ENCODE results near the gene NME9. TPM values are rescaled to one million over a fixed set of nuclear protein-coding genes. Genes with fewer than 3 reads are reported as not detected.

The NME9 gene
- total RNA-seq, 1 donor from 2014 or later: 1.3 TPM

DNA sequence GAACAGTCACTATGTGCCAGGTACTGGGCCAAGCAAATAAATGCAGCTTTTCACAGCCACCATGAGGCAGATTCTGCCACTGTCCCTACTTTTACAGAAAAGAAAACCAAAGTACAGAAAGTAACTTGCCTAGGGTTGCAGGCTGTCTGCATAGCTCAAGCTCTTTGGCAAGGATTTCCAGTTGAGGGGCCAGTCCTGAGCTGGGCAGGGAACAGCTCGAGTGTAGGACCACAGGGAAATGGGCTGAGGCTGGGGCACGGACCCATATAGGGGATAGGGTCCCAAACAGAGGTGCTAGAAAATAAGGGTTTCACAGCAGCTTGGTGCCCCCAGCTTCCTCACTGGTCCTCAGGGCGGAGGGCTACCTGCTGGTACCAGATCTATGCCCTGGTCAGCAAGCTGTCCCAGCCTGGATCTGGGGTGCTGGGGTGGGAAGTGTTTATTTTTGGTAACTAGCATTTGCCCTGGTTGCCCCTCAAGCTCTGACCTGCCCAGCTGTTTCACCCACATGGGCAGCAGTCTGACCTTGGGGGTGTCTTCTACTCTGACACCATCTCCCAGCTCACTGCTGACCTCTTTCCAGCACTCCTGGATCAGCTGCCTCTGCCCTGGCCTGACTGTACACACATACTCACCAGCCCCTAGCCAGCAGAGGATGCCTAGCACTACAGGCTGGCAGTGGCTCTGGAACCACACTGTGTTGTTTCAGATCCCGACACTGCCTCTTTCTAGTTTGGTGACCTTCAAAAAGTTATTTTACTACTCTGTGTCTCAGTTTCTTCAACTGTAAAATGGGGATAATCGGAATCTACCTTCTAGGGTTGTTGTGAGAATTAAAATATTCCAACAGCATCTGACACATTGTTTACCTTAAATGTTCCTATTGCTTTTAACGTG, 35.0 kb upstream of the NME9 start:
- intact Hi-C loops (cut with DNase I): no loop called here
- ATAC-seq (no peak), DNase-seq (ENCODE audit: low spot score) (no peak)

- no peak for ATAC-seq
- no peak for DNase-seq (ENCODE audit: low spot score)
- intact Hi-C loops (cut with DNase I): no loop called here
Measured at GRCh38 chr3:138363322-138363721, 33.7 kb upstream of the NME9 start.

GRCh38 chr3:138362538-138362937, 32.9 kb upstream of the NME9 start:
- intact Hi-C loops (cut with DNase I): no loop called here
- DNase-seq (ENCODE audit: low spot score): no peak
- no peak for ATAC-seq

GRCh38 chr3:138361561-138361971, 31.9 kb upstream of the NME9 start:
- DNase-seq (ENCODE audit: low spot score) (no peak), ATAC-seq (peak; percentile 25)
- intact Hi-C loops (cut with DNase I): no loop called here

- no peak for ATAC-seq
- peak; percentile 42 for DNase-seq (ENCODE audit: low spot score)
- intact Hi-C loops (cut with DNase I): no loop called here
Measured at GRCh38 chr3:138360869-138361525, 31.3 kb upstream of the NME9 start.

GRCh38 chr3:138359919-138360868, 30.5 kb upstream of the NME9 start:
- ATAC-seq (no peak), DNase-seq (ENCODE audit: low spot score) (peak; percentile 59)
- intact Hi-C loops (cut with DNase I): no loop called here

DNA sequence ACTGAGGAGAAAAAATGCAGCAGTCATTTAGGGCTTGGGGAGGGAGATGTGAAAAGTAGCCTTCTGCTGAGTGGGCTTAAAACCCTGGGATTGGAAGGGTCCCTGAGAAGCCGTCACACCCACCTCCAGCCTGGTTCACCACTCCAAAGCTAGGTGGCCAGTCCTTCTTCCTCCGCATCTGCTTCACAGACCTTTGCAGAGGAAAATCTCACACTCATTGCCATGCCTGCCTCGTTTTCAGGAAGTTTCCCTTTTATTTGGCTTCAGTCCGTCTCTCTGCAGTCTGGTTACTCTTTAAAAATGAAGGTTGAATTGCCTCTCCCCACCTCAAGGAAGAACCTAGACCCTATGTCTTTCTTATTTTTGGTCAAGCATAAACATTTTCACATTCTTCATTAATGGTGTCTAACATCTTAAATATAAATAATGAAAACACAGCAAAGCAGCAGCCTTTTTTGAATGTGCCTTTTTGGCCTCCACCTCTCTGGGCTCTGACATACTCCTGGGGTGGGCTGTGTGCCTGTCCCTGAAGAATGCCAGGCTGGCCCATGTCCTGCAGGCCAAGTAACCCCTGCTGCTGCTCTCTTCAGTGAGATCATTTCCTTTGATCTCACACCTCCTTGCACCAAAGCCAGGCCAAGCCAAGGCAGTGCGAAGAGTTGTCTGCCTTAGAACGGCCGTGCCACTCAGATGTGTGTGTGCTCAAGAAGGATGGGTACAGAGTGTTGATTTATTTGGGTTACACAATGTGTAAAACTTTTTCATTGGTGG, 29.7 kb upstream of the NME9 start:
- DNase-seq (ENCODE audit: low spot score) (no peak), ATAC-seq (no peak)

DNA sequence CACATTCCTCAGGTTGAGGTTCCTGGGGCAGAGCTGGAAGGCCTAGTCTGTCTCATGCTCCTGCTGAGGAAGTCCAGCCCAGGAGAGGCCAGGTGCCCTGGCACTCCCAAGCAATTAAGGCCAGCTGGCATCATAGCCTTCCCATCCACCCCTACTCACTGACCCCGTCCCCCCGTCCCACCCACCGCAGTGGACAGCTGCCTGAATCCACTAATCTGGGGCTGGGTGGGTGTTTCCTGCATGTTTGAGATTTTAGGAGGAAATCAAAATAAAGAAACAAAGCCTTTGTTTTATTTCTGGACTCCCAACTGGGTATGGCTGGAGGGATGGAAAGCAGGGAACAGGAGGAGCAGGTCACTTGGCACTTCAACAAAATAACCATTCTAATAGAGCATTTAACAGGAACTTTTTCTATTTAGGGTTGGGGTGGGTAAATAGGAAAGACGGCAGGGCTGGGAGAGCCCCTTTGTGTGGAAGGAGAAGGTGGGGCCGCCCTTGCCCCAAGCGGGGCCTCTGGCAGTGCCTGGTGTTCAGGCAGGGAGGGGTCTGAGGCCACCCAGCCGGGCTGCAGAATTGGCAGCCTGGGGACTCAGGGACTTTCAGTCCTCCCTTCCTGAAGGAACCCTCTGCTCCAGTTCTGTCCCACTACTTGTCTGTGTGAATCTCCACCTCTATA, 27.2 kb upstream of the NME9 start:
- DNase-seq (ENCODE audit: low spot score) (no peak), ATAC-seq (peak; percentile 69)
- intact Hi-C loops (cut with DNase I): no loop called here

More for the DNA sequence above, 29.7 kb upstream of the NME9 start:
- intact Hi-C loops (cut with DNase I): no loop called here

DNA sequence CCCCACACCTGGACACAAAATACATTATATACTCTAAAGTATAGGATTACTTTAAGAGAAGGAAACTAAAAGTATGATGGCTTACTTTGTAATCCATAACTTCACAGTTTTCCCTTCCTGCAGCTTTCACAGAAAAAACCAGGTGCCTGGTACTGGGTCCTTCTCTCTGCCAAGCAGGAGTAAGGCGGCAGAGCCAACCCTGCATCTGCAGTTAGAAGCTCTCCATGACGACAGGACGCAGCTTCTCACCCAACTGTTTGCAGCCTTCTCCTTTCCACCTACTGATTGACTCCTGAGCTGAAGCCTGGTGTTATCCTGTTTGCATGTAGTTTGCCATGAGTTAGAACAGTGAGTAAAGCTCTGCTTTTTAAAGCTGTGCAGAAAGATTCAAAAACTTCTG, 25.4 kb upstream of the NME9 start:
- DNase-seq (ENCODE audit: low spot score) (no peak), ATAC-seq (no peak)
- intact Hi-C loops (cut with DNase I): no loop called here

GRCh38 chr3:138354376-138354775, 24.7 kb upstream of the NME9 start:
- ATAC-seq: no peak
- no peak for DNase-seq (ENCODE audit: low spot score)
- intact Hi-C loops (cut with DNase I): no loop called here

GRCh38 chr3:138351916-138352550, 22.4 kb upstream of the NME9 start:
- no peak for ATAC-seq
- intact Hi-C loops (cut with DNase I): no loop called here
- DNase-seq (ENCODE audit: low spot score): no peak

DNA sequence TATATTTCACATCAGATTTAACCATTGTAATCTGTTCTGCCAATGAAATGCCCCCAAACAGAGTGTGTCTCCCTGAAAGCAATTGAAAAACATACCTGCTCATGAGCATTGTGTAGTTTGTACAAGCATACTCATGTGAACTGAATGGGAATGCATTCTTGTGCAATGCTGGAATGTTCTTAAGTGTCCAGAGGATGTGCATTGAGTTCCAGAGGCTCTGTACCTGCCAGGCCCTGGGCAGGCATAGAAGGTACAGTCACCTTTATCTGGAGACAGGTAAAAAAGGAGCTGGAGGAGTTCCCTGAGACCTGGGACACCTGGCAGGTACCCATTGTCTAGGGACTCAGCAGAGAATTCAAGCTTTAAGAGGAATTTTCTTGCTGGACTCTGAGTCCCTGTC, 21.5 kb upstream of the NME9 start:
- intact Hi-C loops (cut with DNase I): no loop called here
- DNase-seq (ENCODE audit: low spot score): no peak
- ATAC-seq: no peak

GRCh38 chr3:138349926-138350665, 20.4 kb upstream of the NME9 start:
- ATAC-seq (peak; percentile 53), DNase-seq (ENCODE audit: low spot score) (no peak)
- intact Hi-C loops (cut with DNase I): loop anchor here (10.0 kb wide), 1 partner anchor 45 kb away; no protein-coding TSS in a partner anchor

DNA sequence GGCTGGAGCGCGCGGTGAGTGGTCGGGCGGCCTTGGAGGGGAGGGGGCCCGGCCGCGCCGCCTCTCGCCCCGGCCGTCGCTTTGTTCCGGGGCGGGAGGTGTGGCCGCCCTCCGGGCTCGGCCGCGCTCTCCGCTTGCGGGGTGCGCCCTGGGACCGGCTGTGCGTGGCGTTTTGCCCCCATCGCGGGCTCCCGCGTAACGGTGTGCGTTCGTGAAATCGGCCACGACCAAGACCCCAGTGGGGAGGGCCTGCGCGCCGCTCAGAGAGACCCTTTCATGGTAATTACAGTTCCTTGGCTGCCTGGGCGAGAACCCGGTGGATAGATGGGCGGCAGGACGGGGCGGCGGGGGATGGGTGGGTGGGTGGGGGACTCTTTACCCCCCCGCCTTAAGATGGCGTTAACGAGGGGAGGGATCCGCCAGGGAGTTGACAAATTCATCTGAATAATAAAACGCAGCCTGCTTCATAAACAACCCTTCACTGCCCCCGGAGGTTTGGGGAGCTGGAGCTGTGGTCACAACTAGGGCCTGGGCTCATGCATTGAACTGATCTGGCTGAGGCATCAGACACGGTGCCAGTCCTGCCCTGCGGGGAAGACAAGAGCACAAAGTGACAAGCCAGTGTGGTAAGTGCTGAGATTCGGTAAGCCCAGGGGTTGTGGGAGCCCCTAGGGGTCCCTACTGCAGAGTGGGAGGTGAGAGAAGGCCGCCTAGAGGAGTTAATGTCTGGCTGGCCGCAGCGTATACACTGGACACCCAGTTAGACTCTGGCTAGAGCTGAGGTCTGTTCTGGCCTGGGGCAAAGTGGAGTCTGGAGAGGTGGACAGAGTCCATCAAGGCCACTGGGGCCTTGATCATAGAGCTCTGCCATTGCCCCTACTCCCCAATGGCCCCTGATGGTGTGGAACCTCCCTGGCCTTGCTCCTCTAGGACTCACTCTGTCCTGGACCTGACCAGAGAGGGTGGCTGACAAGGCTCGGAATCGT, 19.4 kb upstream of the NME9 start:
- intact Hi-C loops (cut with DNase I): loop anchor here (10.0 kb wide), 1 partner anchor 46 kb away; no protein-coding TSS in a partner anchor
- peak; percentile 33 for ATAC-seq

GRCh38 chr3:138347960-138348753, 18.5 kb upstream of the NME9 start, which contains the start of gene MRAS:
MRAS (plus strand) TSS chr3:138348579; CDS start chr3:138372884, 24,305 bp downstream.
- intact Hi-C loops (cut with DNase I): loop anchor here (10.0 kb wide), 1 partner anchor 47 kb away; no protein-coding TSS in a partner anchor
- peak; percentile 86 for DNase-seq (ENCODE audit: low spot score)

More for the DNA sequence above, 19.4 kb upstream of the NME9 start:
- no peak for DNase-seq (ENCODE audit: low spot score)

More at GRCh38 chr3:138347960-138348753, 18.5 kb upstream of the NME9 start, which contains the start of gene MRAS:
- ATAC-seq: peak; percentile 63

Data from sciatic nerve (tissue), 2 donors.